ENCODE measurements around the gene MOBP.

Gene MOBP

GRCh38 chr3:39473452-39474125 is 6.1 kb downstream of the MOBP start:
- no peaks in the 10 kb centered on the region for H3K4me1 ChIP-seq (ENCODE audit: control insufficient read depth, low read depth, low read length)
- no peak overlapping the region for H2BK15ac ChIP-seq (replicated peaks; ENCODE audit: low read depth)
- H3K4ac ChIP-seq (ENCODE audit: low read depth, low read length), result no peak overlapping the region
- no peak overlapping the region for H2BK5ac ChIP-seq (ENCODE audit: low read length)
- no peaks in the 10 kb centered on the region for H3K36me3 ChIP-seq (ENCODE audit: control insufficient read depth, insufficient read depth, low read length)
- no peak overlapping the region for H3K56ac ChIP-seq (ENCODE audit: low read length)
- no peaks in the 10 kb centered on the region for H3K79me2 ChIP-seq (ENCODE audit: control insufficient read depth, insufficient read depth, low read length)
- no CpG with 5 or more reads among the region's 4 CpGs for WGBS (ENCODE audit: extremely low coverage, insufficient coverage, low lambda C conversion rate)
- no peak overlapping the region for H3K23ac ChIP-seq (ENCODE audit: low read length)
- H2BK120ac ChIP-seq (ENCODE audit: low read depth, low read length), result no peak overlapping the region
- no peak overlapping the region for H4K8ac ChIP-seq (ENCODE audit: low read depth, low read length)
- H3K27ac ChIP-seq (ENCODE audit: low read depth, low read length), result no peak overlapping the region
- H4K5ac ChIP-seq (ENCODE audit: low read length), result no peak overlapping the region
- H2AK5ac ChIP-seq (ENCODE audit: low read length), result no peak overlapping the region
- no peaks in the 10 kb centered on the region for H3K79me1 ChIP-seq (ENCODE audit: low read length)
- DNase-seq, result peak; percentile 23
- no peak overlapping the region for H3K18ac ChIP-seq (ENCODE audit: low read length)
- H3K4me3 ChIP-seq (ENCODE audit: low read length), result no peak overlapping the region
- no peak overlapping the region for H3K9ac ChIP-seq (ENCODE audit: low read length)
- no peaks in the 10 kb centered on the region for H3K27me3 ChIP-seq (ENCODE audit: insufficient read depth, low read length, poor library complexity)
- no peak overlapping the region for H3K4me2 ChIP-seq (ENCODE audit: low read length)

DNA sequence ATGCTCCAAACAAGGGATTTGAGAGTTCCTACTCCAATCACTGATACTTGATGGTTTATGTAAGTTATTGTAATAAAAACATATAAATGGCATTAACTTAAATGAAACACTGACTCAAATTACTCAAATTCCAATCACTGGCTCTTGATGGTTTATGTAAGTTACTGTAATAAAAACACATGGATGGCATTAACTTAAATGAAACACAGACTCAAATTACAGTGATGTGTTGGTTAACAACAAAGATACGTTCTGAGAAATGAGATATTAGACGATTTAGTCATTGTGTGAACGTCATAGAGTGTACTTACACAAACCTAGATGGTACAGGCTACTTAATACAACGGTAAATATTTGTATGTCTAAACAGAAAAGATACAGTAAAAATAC is 6.6 kb downstream of the MOBP start:
- Histone ChIP-seq H3K27ac (ENCODE audit: low read depth, low read length) (no peak overlapping the region), H2BK15ac (replicated peaks; ENCODE audit: low read depth) (no peak overlapping the region), H3K4ac (ENCODE audit: low read depth, low read length) (no peak overlapping the region), H2BK120ac (ENCODE audit: low read depth, low read length) (no peak overlapping the region), H3K36me3 (ENCODE audit: control insufficient read depth, insufficient read depth, low read length) (no peaks in the 10 kb centered on the region), H3K56ac (ENCODE audit: low read length) (no peak overlapping the region), H3K4me2 (ENCODE audit: low read length) (no peak overlapping the region), H3K79me2 (ENCODE audit: control insufficient read depth, insufficient read depth, low read length) (no peaks in the 10 kb centered on the region), H3K18ac (ENCODE audit: low read length) (no peak overlapping the region), H3K27me3 (ENCODE audit: insufficient read depth, low read length, poor library complexity) (no peaks in the 10 kb centered on the region), H4K5ac (ENCODE audit: low read length) (no peak overlapping the region), H2AK5ac (ENCODE audit: low read length) (no peak overlapping the region), H3K79me1 (ENCODE audit: low read length) (no peaks in the 10 kb centered on the region), H3K9ac (ENCODE audit: low read length) (no peak overlapping the region), H3K4me1 (ENCODE audit: control insufficient read depth, low read depth, low read length) (no peaks in the 10 kb centered on the region), H3K4me3 (ENCODE audit: low read length) (no peak overlapping the region), H2BK5ac (ENCODE audit: low read length) (no peak overlapping the region), H3K23ac (ENCODE audit: low read length) (no peak overlapping the region), H4K8ac (ENCODE audit: low read depth, low read length) (no peak overlapping the region)
- no peak for DNase-seq
- no CpG with 5 or more reads among the region's 4 CpGs for WGBS (ENCODE audit: extremely low coverage, insufficient coverage, low lambda C conversion rate)

- Histone ChIP-seq H4K8ac (ENCODE audit: low read depth, low read length) (no peak overlapping the region), H3K4me1 (ENCODE audit: control insufficient read depth, low read depth, low read length) (no peaks in the 10 kb centered on the region), H3K27ac (ENCODE audit: low read depth, low read length) (no peak overlapping the region), H3K4me3 (ENCODE audit: low read length) (no peak overlapping the region), H2BK15ac (replicated peaks; ENCODE audit: low read depth) (no peak overlapping the region), H3K23ac (ENCODE audit: low read length) (no peak overlapping the region), H3K56ac (ENCODE audit: low read length) (no peak overlapping the region), H4K5ac (ENCODE audit: low read length) (no peak overlapping the region), H3K4me2 (ENCODE audit: low read length) (no peak overlapping the region), H2BK5ac (ENCODE audit: low read length) (no peak overlapping the region), H3K18ac (ENCODE audit: low read length) (no peak overlapping the region), H2AK5ac (ENCODE audit: low read length) (no peak overlapping the region), H2BK120ac (ENCODE audit: low read depth, low read length) (no peak overlapping the region), H3K79me2 (ENCODE audit: control insufficient read depth, insufficient read depth, low read length) (no peaks in the 10 kb centered on the region), H3K27me3 (ENCODE audit: insufficient read depth, low read length, poor library complexity) (no peaks in the 10 kb centered on the region), H3K79me1 (ENCODE audit: low read length) (no peaks in the 10 kb centered on the region), H3K9ac (ENCODE audit: low read length) (no peak overlapping the region), H3K4ac (ENCODE audit: low read depth, low read length) (no peak overlapping the region), H3K36me3 (ENCODE audit: control insufficient read depth, insufficient read depth, low read length) (no peaks in the 10 kb centered on the region)
- no peak for DNase-seq
Measured at GRCh38 chr3:39476783-39477182, 9.3 kb downstream of the MOBP start.

- Histone ChIP-seq H3K4me1 (ENCODE audit: control insufficient read depth, low read depth, low read length) (no peaks in the 10 kb centered on the region), H3K18ac (ENCODE audit: low read length) (no peak overlapping the region), H2BK5ac (ENCODE audit: low read length) (no peak overlapping the region), H3K27ac (ENCODE audit: low read depth, low read length) (no peak overlapping the region), H3K79me1 (ENCODE audit: low read length) (no peaks in the 10 kb centered on the region), H3K79me2 (ENCODE audit: control insufficient read depth, insufficient read depth, low read length) (no peaks in the 10 kb centered on the region), H3K27me3 (ENCODE audit: insufficient read depth, low read length, poor library complexity) (no peaks in the 10 kb centered on the region), H3K56ac (ENCODE audit: low read length) (no peak overlapping the region), H4K8ac (ENCODE audit: low read depth, low read length) (no peak overlapping the region), H3K4me3 (ENCODE audit: low read length) (no peak overlapping the region), H3K4ac (ENCODE audit: low read depth, low read length) (no peak overlapping the region), H2BK120ac (ENCODE audit: low read depth, low read length) (no peak overlapping the region), H3K23ac (ENCODE audit: low read length) (no peak overlapping the region), H3K9ac (ENCODE audit: low read length) (no peak overlapping the region), H3K4me2 (ENCODE audit: low read length) (no peak overlapping the region), H4K5ac (ENCODE audit: low read length) (no peak overlapping the region), H2AK5ac (ENCODE audit: low read length) (no peak overlapping the region), H2BK15ac (replicated peaks; ENCODE audit: low read depth) (no peak overlapping the region), H3K36me3 (ENCODE audit: control insufficient read depth, insufficient read depth, low read length) (no peaks in the 10 kb centered on the region)
- no peak for DNase-seq
- no CpG with 5 or more reads among the region's 1 CpG for WGBS (ENCODE audit: extremely low coverage, insufficient coverage, low lambda C conversion rate)
Measured at GRCh38 chr3:39478226-39478625, 10.7 kb downstream of the MOBP start.

DNA sequence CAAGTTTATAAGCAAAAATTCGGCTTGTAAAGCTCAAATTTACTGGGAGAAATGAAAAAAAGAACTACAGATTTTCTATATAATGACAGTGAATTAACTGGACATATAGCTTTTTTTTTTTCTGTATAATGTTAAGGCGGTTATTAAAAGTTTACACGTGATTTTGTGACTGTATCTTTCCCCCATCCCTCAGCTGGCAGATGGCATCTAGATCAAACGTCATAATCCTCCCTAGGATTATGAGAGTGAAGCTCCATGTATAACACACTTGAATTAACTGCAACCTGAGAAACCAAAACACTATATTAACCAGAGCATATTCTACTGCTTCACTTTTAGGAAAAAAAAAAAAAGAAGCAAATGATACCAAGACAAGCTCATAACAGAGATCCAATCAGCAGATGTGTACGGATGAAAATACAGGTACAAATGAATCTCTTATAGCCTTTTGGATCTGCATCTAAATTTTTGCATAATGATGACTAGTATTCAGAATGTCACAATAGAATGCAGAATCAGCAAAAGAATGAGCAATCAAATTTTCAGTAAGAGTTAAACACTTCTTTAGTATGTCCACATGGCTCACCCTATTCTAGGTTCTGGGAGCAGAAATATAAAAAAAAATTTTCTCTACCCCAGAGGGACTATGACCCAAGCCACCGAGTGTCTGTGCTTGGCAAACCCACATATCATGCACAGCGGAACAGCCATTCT is 12.4 kb downstream of the MOBP start:
- no peak overlapping the region for H3K56ac ChIP-seq (ENCODE audit: low read length)
- no peak overlapping the region for H3K27ac ChIP-seq (ENCODE audit: low read depth, low read length)
- no peak overlapping the region for H3K4me2 ChIP-seq (ENCODE audit: low read length)
- no peak overlapping the region for H3K9ac ChIP-seq (ENCODE audit: low read length)
- H3K79me2 ChIP-seq (ENCODE audit: control insufficient read depth, insufficient read depth, low read length), result no peaks in the 10 kb centered on the region
- H3K4me3 ChIP-seq (ENCODE audit: low read length), result no peak overlapping the region
- H3K4ac ChIP-seq (ENCODE audit: low read depth, low read length), result no peak overlapping the region
- H2BK5ac ChIP-seq (ENCODE audit: low read length), result no peak overlapping the region
- no peak overlapping the region for H4K5ac ChIP-seq (ENCODE audit: low read length)
- H3K23ac ChIP-seq (ENCODE audit: low read length), result no peak overlapping the region
- no peaks in the 10 kb centered on the region for H3K4me1 ChIP-seq (ENCODE audit: control insufficient read depth, low read depth, low read length)
- DNase-seq, result no peak
- H4K8ac ChIP-seq (ENCODE audit: low read depth, low read length), result no peak overlapping the region
- no peak overlapping the region for H2BK120ac ChIP-seq (ENCODE audit: low read depth, low read length)
- no peaks in the 10 kb centered on the region for H3K36me3 ChIP-seq (ENCODE audit: control insufficient read depth, insufficient read depth, low read length)
- H3K18ac ChIP-seq (ENCODE audit: low read length), result no peak overlapping the region
- no peaks in the 10 kb centered on the region for H3K27me3 ChIP-seq (ENCODE audit: insufficient read depth, low read length, poor library complexity)
- no peak overlapping the region for H2BK15ac ChIP-seq (replicated peaks; ENCODE audit: low read depth)
- no peaks in the 10 kb centered on the region for H3K79me1 ChIP-seq (ENCODE audit: low read length)
- WGBS (ENCODE audit: extremely low coverage, insufficient coverage, low lambda C conversion rate), result no CpG with 5 or more reads among the region's 7 CpGs
- H2AK5ac ChIP-seq (ENCODE audit: low read length), result no peak overlapping the region

GRCh38 chr3:39485547-39485946 is 18.1 kb downstream of the MOBP start:
- Histone ChIP-seq H3K36me3 (ENCODE audit: control insufficient read depth, insufficient read depth, low read length) (no peaks in the 10 kb centered on the region), H3K23ac (ENCODE audit: low read length) (no peak overlapping the region), H4K5ac (ENCODE audit: low read length) (no peak overlapping the region), H3K18ac (ENCODE audit: low read length) (no peak overlapping the region), H3K4me1 (ENCODE audit: control insufficient read depth, low read depth, low read length) (no peaks in the 10 kb centered on the region), H3K79me1 (ENCODE audit: low read length) (no peaks in the 10 kb centered on the region), H2BK15ac (replicated peaks; ENCODE audit: low read depth) (no peak overlapping the region), H3K4me3 (ENCODE audit: low read length) (no peak overlapping the region), H2BK120ac (ENCODE audit: low read depth, low read length) (no peak overlapping the region), H4K8ac (ENCODE audit: low read depth, low read length) (no peak overlapping the region), H3K4ac (ENCODE audit: low read depth, low read length) (no peak overlapping the region), H2BK5ac (ENCODE audit: low read length) (no peak overlapping the region), H3K56ac (ENCODE audit: low read length) (no peak overlapping the region), H2AK5ac (ENCODE audit: low read length) (no peak overlapping the region), H3K27me3 (ENCODE audit: insufficient read depth, low read length, poor library complexity) (no peaks in the 10 kb centered on the region), H3K79me2 (ENCODE audit: control insufficient read depth, insufficient read depth, low read length) (no peaks in the 10 kb centered on the region), H3K4me2 (ENCODE audit: low read length) (no peak overlapping the region), H3K27ac (ENCODE audit: low read depth, low read length) (no peak overlapping the region), H3K9ac (ENCODE audit: low read length) (no peak overlapping the region)
- DNase-seq, result no peak
- no CpG with 5 or more reads among the region's 8 CpGs for WGBS (ENCODE audit: extremely low coverage, insufficient coverage, low lambda C conversion rate)
